Endothelial cell of umbilical vein (primary cell): ENCODE results near the gene CCDC186. TPM values are rescaled to one million over a fixed set of nuclear protein-coding genes. Genes with fewer than 3 reads are reported as not detected.

Experiments
- BruUV-seq: library from RNA; stranded (reverse); fragments of 400-500 nt; replicated peaks from 2 replicates; lab custom pipeline; 2021; lab: Mats Ljungman, UMichigan
- CTCF ChIA-PET: fragments of 300-600, 350-600 bp; sonication (Branson Sonifier 250); formaldehyde crosslinking; loops from one replicate; lab custom pipeline; 2021; ENCODE audit warnings: antibody characterized with exemption, inconsistent platforms; lab: Charles Lee
- POLR2A ChIA-PET: fragments of 300-600, 350-600 bp; sonication (Branson Sonifier 250); formaldehyde crosslinking; loops from one replicate; lab custom pipeline; 2021; ENCODE audit warnings: antibody characterized with exemption, inconsistent platforms; lab: Charles Lee
- DNase-seq: peaks from one replicate; pipeline ENCODE4 v3.0.0-alpha.2; 2011; ENCODE audit warnings: low read depth, low spot score
- FAIRE-seq: peaks from 2 replicates; lab custom pipeline; 2011; peaks lifted over from hg19 to GRCh38; lab: Jason Lieb, UNC
- H2AFZ ChIP-seq: 2 replicates; pipeline ENCODE4 v1.6.0; 2012; ENCODE audit warnings: low read depth, low read length, control low read depth, inconsistent platforms
- H3K27ac ChIP-seq: 2 replicates; pipeline ENCODE4 v1.5.1; 2011; ENCODE audit warnings: low read depth, mild to moderate bottlenecking, control low read depth, low read length, moderate library complexity; ENCODE audit not compliant: insufficient read depth
- H3K27me3 ChIP-seq, 2 experiments: 2 replicates each; pipeline versions ENCODE4 v1.6.0 to v1.6.1; 2011; ENCODE audit warnings: low read length in 2 of 2, mixed read lengths in 1 of 2; ENCODE audit not compliant: control insufficient read depth in 2 of 2, insufficient read depth in 2 of 2
- H3K36me3 ChIP-seq, 2 experiments: 2 replicates in 1 of 2; 3 replicates in 1 of 2; pipeline ENCODE4 v1.5.1; 2011; ENCODE audit warnings: low read length in 2 of 2, mild to moderate bottlenecking in 1 of 2, moderate library complexity in 1 of 2; ENCODE audit not compliant: control insufficient read depth in 2 of 2, insufficient read depth in 2 of 2; ENCODE audit errors: extremely low read depth in 1 of 2
- H3K4me1 ChIP-seq: 3 replicates; pipeline ENCODE4 v1.5.1; 2011; ENCODE audit warnings: mild to moderate bottlenecking, low read length; ENCODE audit not compliant: control insufficient read depth, insufficient read depth; ENCODE audit errors: extremely low read depth
- H3K4me2 ChIP-seq: 2 replicates; pipeline ENCODE4 v1.6.1; 2011; ENCODE audit warnings: low read length, control low read depth, mixed read lengths; ENCODE audit not compliant: insufficient read depth
- H3K4me3 ChIP-seq, 3 experiments: fragments of 200-600 bp in 1 of 3; sonication (generic), shearing (Covaris generic) in 1 of 3; replicated peaks in 1 of 3; 2 replicates each; pipeline ENCODE4 v1.5.1; 2011 to 2016; ENCODE audit warnings: control low read depth in 3 of 3, low read length in 3 of 3, mild to moderate bottlenecking in 2 of 3, inconsistent platforms in 1 of 3, low read depth in 1 of 3, moderate library complexity in 1 of 3; ENCODE audit not compliant: insufficient read depth in 1 of 3
- H3K79me2 ChIP-seq: 2 replicates; pipeline ENCODE4 v1.6.0; 2012; ENCODE audit warnings: low read length, inconsistent platforms; ENCODE audit not compliant: control insufficient read depth, insufficient read depth
- H3K9ac ChIP-seq: replicated peaks from 2 replicates; pipeline ENCODE3; 2011; ENCODE audit warnings: low read length, control low read depth; ENCODE audit not compliant: insufficient read depth; ENCODE audit errors: extremely low read depth
- H3K9me1 ChIP-seq: replicated peaks from 3 replicates; pipeline ENCODE4 v1.6.0; 2011; ENCODE audit warnings: mild to moderate bottlenecking, low read length; ENCODE audit not compliant: control insufficient read depth, insufficient read depth; ENCODE audit errors: extremely low read depth
- H3K9me3 ChIP-seq: replicated peaks from 2 replicates; pipeline ENCODE4 v1.5.1; 2012; ENCODE audit warnings: low read length, inconsistent platforms; ENCODE audit not compliant: control insufficient read depth, insufficient read depth
- H4K20me1 ChIP-seq: replicated peaks from 2 replicates; pipeline ENCODE3; 2011; ENCODE audit warnings: mild to moderate bottlenecking, low read length; ENCODE audit not compliant: control insufficient read depth, insufficient read depth; ENCODE audit errors: extremely low read depth
- CTCF ChIP-seq, 2 donors: IDR thresholded peaks; 1 replicate in 1 of 2; 2 replicates in 1 of 2; pipeline ENCODE4 v1.5.1; 2011; ENCODE audit warnings: low read length in 2 of 2, mild to moderate bottlenecking in 2 of 2, moderate library complexity in 2 of 2, control low read depth in 1 of 2, inconsistent platforms in 1 of 2, low read depth in 1 of 2; ENCODE audit not compliant: insufficient read depth in 1 of 2; ENCODE audit errors: extremely low read depth in 1 of 2
- EZH2 ChIP-seq: IDR thresholded peaks from 2 replicates; pipeline ENCODE4 v1.6.1; 2012; ENCODE audit warnings: borderline replicate concordance, low read depth, mild to moderate bottlenecking, moderate library complexity, low read length, inconsistent platforms; ENCODE audit not compliant: severe bottlenecking
- FOS ChIP-seq: IDR thresholded peaks from 2 replicates; pipeline ENCODE4 v1.6.1; 2011; ENCODE audit warnings: mild to moderate bottlenecking, low read length, moderate library complexity, borderline replicate concordance; ENCODE audit not compliant: insufficient read depth
- GATA2 ChIP-seq: IDR thresholded peaks from 2 replicates; pipeline ENCODE4 v1.7.0; 2011; ENCODE audit warnings: low read depth, mild to moderate bottlenecking, moderate library complexity, mixed read lengths, low read length; ENCODE audit not compliant: insufficient read length, insufficient read depth
- JUN ChIP-seq: IDR thresholded peaks from 2 replicates; pipeline ENCODE4 v1.6.1; 2011; ENCODE audit warnings: borderline replicate concordance, low read depth; ENCODE audit not compliant: insufficient read length, insufficient read depth
- MAX ChIP-seq: IDR thresholded peaks from 2 replicates; pipeline ENCODE4 v1.6.1; 2011; ENCODE audit not compliant: insufficient read depth, insufficient read length
- MYC ChIP-seq: IDR thresholded peaks from one replicate; pipeline ENCODE4 v1.6.1; 2011; ENCODE audit warnings: mild to moderate bottlenecking, low read depth, low read length
- POLR2A ChIP-seq: IDR thresholded peaks from 2 replicates; pipeline ENCODE4 v1.6.1; 2012; ENCODE audit warnings: low read depth, mild to moderate bottlenecking, control low read depth, low read length
- POLR2AphosphoS5 ChIP-seq: IDR thresholded peaks from 2 replicates; pipeline ENCODE4 v1.6.1; 2012; ENCODE audit warnings: low read depth, mild to moderate bottlenecking, control low read depth, low read length, moderate library complexity; ENCODE audit not compliant: insufficient read depth
- dilution Hi-C: fragments of 300-500 bp; cut with MboI; formaldehyde crosslinking; loops from one replicate; pipeline ENCODE4 v1.15.0; 2019; ENCODE audit warnings: low sequenced_read_pairs; ENCODE audit not compliant: extremely low pct_ligation_motif_present
- intact Hi-C: fragments of 100-400 bp; cut with micrococcal nuclease; formaldehyde crosslinking; loops from one replicate; pipeline ENCODE4 v1.10.0; 2022
- microRNA counts: library from miRNA; unstranded; fragments of <30 nt; microRNA quantifications from one replicate; lab custom pipeline; 2016
- polyA plus RNA-seq, 4 experiments: library from polyadenylated mRNA; depleted of rRNA in 3 of 4; stranded (reverse) in 3 of 4; unstranded in 1 of 4; fragments of >200 nt; gene quantifications; 2 replicates each; pipeline versions ENCODE4 v1.2.1 to v1.2.3, GENCODE V29; 2011 to 2012; ENCODE audit warnings: missing spikeins in 1 of 4
- small RNA-seq: library from RNA; depleted of rRNA; stranded (forward); fragments of <200 nt; gene quantifications from one replicate; pipeline ENCODE3, GENCODE V24; 2012; ENCODE audit warnings: low replicate concordance, low read depth; ENCODE audit not compliant: insufficient read depth, insufficient read length
- total RNA-seq: library from RNA; stranded (reverse); gene quantifications from 2 replicates; pipeline ENCODE4 v1.2.3, GENCODE V29; 2021

The CCDC186 gene
- total and polyA plus RNA-seq, 2 donors (not counting 3 experiments of a cell fraction or from before 2014, with no cell fraction given) = 1.8 to 13.4 TPM

GRCh38 chr10:114071178-114071577 is 102.8 kb downstream of the CCDC186 start:
- CTCF ChIA-PET = interaction anchor here (1.0 to 2.4 kb wide), 2 partner anchors 9 to 12 kb away, joined by 3 to 10 read pairs; no protein-coding TSS in a partner anchor
- FAIRE-seq = no peak

More at GRCh38 chr10:114071178-114071577, 102.8 kb downstream of the CCDC186 start:
- TF ChIP-seq MYC (no peak), POLR2AphosphoS5 (no peak), EZH2 (no peak), MAX (no peak), POLR2A (no peak), GATA2 (no peak), JUN (no peak), CTCF (IDR thresholded peaks at IDR 0.05; ENCODE audit: extremely low read depth in 1 of 2, insufficient read depth in 1 of 2, low read depth in 1 of 2, low read length in 2 of 2) (no peak), FOS (no peak)
- Histone ChIP-seq H3K4me1 (no peaks in the 10 kb centered on the region), H3K27me3 (peaks cover 0 to 2% of the 10 kb centered on the region in 2 experiments), H3K9ac (no peak overlapping the region), H2AFZ (no peak overlapping the region), H3K4me2 (no peak overlapping the region), H3K9me1 (no peaks in the 10 kb centered on the region), H4K20me1 (no peaks in the 10 kb centered on the region), H3K4me3 (no peak overlapping the region), H3K79me2 (no peaks in the 10 kb centered on the region), H3K9me3 (no peaks in the 10 kb centered on the region), H3K27ac (no peak overlapping the region), H3K36me3 (no peaks in the 10 kb centered on the region)
- DNase-seq = no peak
- intact Hi-C loops = no loop called here
- BruUV-seq = no TSS peak
- POLR2A ChIA-PET = no interaction called here
- dilution Hi-C loops = no loop called here

MicroRNAs encoded within 50 kb of the gene (microRNA counts, 767-probe panel; counts per million panel counts)
- microRNA hsa-miR-2110 (lab: Ali Mortazavi, UCI) = 723 counts per million, percentile 96 among the panel's probes with 10 or more counts

Small RNA genes lying within 50 kb of the gene (small RNA-seq; reads per million reads assigned to genes)
- gene RF02277 (not detected), gene RNU6-709P (not detected)

Other genes starting within 250 kb of the CCDC186 start
- 0.97 and 1.8 TPM in 2 replicates for gene ADRB1, start 130.3 kb downstream of the CCDC186 start, total RNA-seq
- gene ADRB1, start 130.3 kb downstream of the CCDC186 start, polyA plus RNA-seq = 0.23 and 0.49 TPM in 2 replicates
- not detected in 2 replicates for gene TDRD1, start 5.2 kb upstream of the CCDC186 start, total RNA-seq
- gene TDRD1, start 5.2 kb upstream of the CCDC186 start, polyA plus RNA-seq = not detected in 2 replicates
- gene VWA2, start 65.1 kb upstream of the CCDC186 start, total RNA-seq = not detected in 2 replicates
- gene VWA2, start 65.1 kb upstream of the CCDC186 start, polyA plus RNA-seq = not detected in 2 replicates
- 1.6 and 4.1 TPM in 2 replicates for gene AFAP1L2, start 230.3 kb upstream of the CCDC186 start, total RNA-seq
- gene AFAP1L2, start 230.3 kb upstream of the CCDC186 start, polyA plus RNA-seq = 0.53 and 0.90 TPM in 2 replicates